ENCODE results near the gene PAK1. TPM values are rescaled to one million over a fixed set of nuclear protein-coding genes. Genes with fewer than 3 reads are reported as not detected.

PAK1 gene
- total and polyA plus RNA-seq, 2 of the 4 experiments (the other 2 are of a cell fraction) = 34.3 to 60.6 TPM

GRCh38 chr11:77372726-77373125, 101.2 kb downstream of the PAK1 start:
- Histone ChIP-seq H2BK120ac (ENCODE audit: low read depth, low read length) (no peak overlapping the region), H2BK20ac (ENCODE audit: low read depth, low read length) (no peak overlapping the region), H3K36me3 (ENCODE audit: control insufficient read depth, insufficient read depth, low read length) (peaks cover 1% of the 10 kb centered on the region), H2AK5ac (ENCODE audit: low read depth, low read length) (no peak overlapping the region), H3K23ac (ENCODE audit: low read depth, low read length) (no peak overlapping the region), H3K4ac (ENCODE audit: low read depth, low read length) (no peak overlapping the region), H2BK15ac (ENCODE audit: low read depth, low read length) (no peak overlapping the region; the same call in 2 of the 3 replicates), H3K18ac (ENCODE audit: low read depth, low read length) (no peak overlapping the region), H4K91ac (ENCODE audit: insufficient read depth, low read depth, low read length) (no peak overlapping the region), H3K27ac (ENCODE audit: insufficient read depth, low read length) (no peak overlapping the region), H3K9me3 (ENCODE audit: control insufficient read depth, insufficient read depth, low read length) (no peaks in the 10 kb centered on the region), H2AFZ (replicated peaks; ENCODE audit: low read length, poor library complexity) (no peak overlapping the region), H2BK5ac (ENCODE audit: low read depth, low read length, poor library complexity, severe bottlenecking) (no peak overlapping the region), H3K56ac (ENCODE audit: extremely low read depth, insufficient read depth, low read length) (no peak overlapping the region), H3K27me3 (ENCODE audit: control insufficient read depth, insufficient read depth, low read length) (no peaks in the 10 kb centered on the region), H3K79me1 (ENCODE audit: low read depth in 1 of 2, low read length in 2 of 2) (0 out of 4 replicates have a peak, but pooled peaks cover 0 to 2% of the 10 kb centered on the region in 2 experiments), H3K4me2 (ENCODE audit: low read depth, low read length) (no peak overlapping the region), H4K20me1 (ENCODE audit: insufficient read depth, low read length) (no peaks in the 10 kb centered on the region), H3K9ac (ENCODE audit: low read depth, low read length) (no peak overlapping the region), H3K4me3 (ENCODE audit: insufficient read depth, low read depth, low read length) (no peak overlapping the region), H3K4me1 (ENCODE audit: control insufficient read depth, insufficient read depth, low read length) (peaks cover 1% of the 10 kb centered on the region; the same call in 1 of the 2 replicates), H3K14ac (replicated peaks; ENCODE audit: low read depth, low read length) (no peak overlapping the region), H2AK9ac (replicated peaks; ENCODE audit: low read depth, low read length, poor library complexity) (no peak overlapping the region), H3K9me1 (ENCODE audit: insufficient read depth, low read length) (peaks cover 4% of the 10 kb centered on the region), H4K5ac (ENCODE audit: low read depth, low read length) (no peak overlapping the region), H4K8ac (ENCODE audit: low read depth in 2 of 2, low read length in 2 of 2) (no peak overlapping the region)
- dilution Hi-C loops (cut with HindIII; ENCODE audit: low sequenced_read_pairs, unreplicated experiment) = no loop called here
- DNase-seq (no peak), ATAC-seq (ENCODE audit: low read depth) (no peak)
- in situ Hi-C loops (cut with MboI; ENCODE audit: low sequenced_read_pairs) = no loop called here
- ChIA-PET POLR2A (ENCODE audit: unreplicated experiment) (no interaction called here), CTCF (interaction anchor here (1.3 kb wide), 1 partner anchor 230 kb away, joined by 3 read pairs; no protein-coding TSS in a partner anchor)
- no peak for TF ChIP-seq RAD21 (IDR thresholded peaks at IDR 0.05; ENCODE audit: low read length)
- no peak for TF ChIP-seq CTCF (conservative IDR thresholded peaks at IDR 0.05; ENCODE audit: low read depth, low read length)
- no peak for TF ChIP-seq BHLHE40 (IDR thresholded peaks at IDR 0.05; ENCODE audit: low read depth, low read length)
- no peak for TF ChIP-seq POLR2A (IDR thresholded peaks at IDR 0.05; ENCODE audit: low read depth, low read length)
- TF ChIP-seq MAZ (IDR thresholded peaks at IDR 0.05; ENCODE audit: borderline replicate concordance, low read depth, low read length) = no peak
- no peak for TF ChIP-seq USF2 (IDR thresholded peaks at IDR 0.05; ENCODE audit: low read depth, low read length)
- no peak for TF ChIP-seq MAFK (IDR thresholded peaks at IDR 0.05; ENCODE audit: low read depth, low read length)
- no peak for TF ChIP-seq CHD1 (IDR thresholded peaks at IDR 0.05; ENCODE audit: low read depth, low read length)
- no peak for TF ChIP-seq CEBPB (IDR thresholded peaks at IDR 0.05; ENCODE audit: low read depth, low read length)
- no peak for TF ChIP-seq NFE2L2 (IDR thresholded peaks at IDR 0.05; ENCODE audit: low read depth, low read length)
- WGBS, 2 experiments (ENCODE audit: extremely low coverage in 2 of 2, insufficient read length in 1 of 2) = 100% methylated on average over 1 of the region's 2 CpGs; no CpG with 5 or more reads in 1 of the 2 experiments
- intact Hi-C loops (cut with micrococcal nuclease) = no loop called here
- no TSS peak for BruUV-seq (replicated peaks)

All from IMR-90 (cell line).